ENCODE data around the gene GYPB. TPM values are rescaled to one million over a fixed set of nuclear protein-coding genes. Genes with fewer than 3 reads are reported as not detected.
"Not testable (repeated sequence)": the region's sequence is repeated elsewhere in the genome, so short reads cannot be mapped to it uniquely, and the experiment has no call there.

The GYPB gene
- total RNA-seq, 2 donors from 2014 or later: 0.86 TPM; not detected in 1

DNA sequence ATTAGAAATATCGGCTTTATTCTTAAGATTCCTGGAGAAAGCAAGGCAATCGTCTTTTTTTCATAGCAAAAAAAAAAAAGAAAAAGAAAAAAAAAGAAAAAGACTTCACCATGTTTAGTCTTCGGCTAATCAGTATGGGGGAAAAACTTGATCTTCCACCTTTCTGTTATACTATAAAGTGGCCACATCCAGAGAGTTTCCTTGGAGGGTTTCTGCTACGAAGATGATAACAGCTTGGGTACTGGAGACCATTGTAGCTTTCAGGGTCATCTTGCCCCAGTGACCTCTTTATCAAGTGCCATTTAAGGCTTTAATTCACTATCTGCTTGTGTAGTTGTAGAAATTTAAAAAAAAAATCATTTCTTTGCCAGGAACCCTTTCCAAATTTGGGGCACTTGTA is 1.9 kb downstream of the GYPB start:
- DNase-seq (ENCODE audit: low spot score); intact Hi-C loops (cut with DNase I): not testable (repeated sequence)

DNA sequence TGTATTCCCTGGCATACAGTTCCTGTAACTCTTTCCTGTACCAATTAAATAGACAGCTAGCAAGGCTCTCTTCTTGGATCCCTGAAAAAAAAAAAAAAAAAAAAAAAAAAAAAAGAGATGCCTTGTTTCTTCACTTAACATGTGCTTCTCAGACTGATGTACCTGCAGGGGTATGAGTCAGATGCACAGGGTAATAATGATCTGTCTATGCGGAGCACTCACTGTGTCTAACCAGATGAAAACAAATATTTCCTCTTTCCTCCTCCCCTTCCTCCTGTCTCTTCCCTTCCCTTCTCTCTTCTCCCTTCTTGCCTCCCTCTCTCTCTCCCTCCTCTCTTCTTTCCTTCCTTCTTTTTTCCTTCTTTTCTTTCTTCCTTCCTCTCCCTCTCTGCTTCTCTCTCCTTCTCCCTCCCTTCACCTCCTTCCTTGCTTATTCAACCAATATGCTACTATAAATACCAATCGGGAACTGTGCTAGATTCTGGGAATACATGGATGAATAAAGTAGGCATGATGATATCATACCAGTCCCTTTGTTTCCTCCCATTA is 3.0 kb downstream of the GYPB start:
- intact Hi-C loops (cut with DNase I); DNase-seq (ENCODE audit: low spot score): not testable (repeated sequence)

DNA sequence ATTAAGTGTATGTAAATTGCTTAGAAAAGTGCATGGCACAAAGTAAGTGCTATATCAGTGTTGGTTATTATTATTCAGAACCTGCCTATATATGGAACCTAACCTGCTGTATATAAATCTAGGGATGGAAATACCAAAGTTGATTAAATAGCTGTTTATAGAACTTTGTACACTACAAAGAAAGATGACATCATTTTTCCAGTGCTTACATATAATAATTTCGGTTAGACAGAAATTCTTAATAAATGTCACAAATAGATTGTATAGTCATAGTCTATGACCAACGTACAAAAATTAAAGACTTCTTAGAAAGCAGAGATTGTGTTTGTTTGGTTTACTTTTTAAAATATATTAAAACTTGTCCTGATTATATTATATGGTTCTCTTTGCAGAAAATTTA is 4.4 kb downstream of the GYPB start:
- intact Hi-C loops (cut with DNase I): no loop called here
- no peak for DNase-seq (ENCODE audit: low spot score)

DNA sequence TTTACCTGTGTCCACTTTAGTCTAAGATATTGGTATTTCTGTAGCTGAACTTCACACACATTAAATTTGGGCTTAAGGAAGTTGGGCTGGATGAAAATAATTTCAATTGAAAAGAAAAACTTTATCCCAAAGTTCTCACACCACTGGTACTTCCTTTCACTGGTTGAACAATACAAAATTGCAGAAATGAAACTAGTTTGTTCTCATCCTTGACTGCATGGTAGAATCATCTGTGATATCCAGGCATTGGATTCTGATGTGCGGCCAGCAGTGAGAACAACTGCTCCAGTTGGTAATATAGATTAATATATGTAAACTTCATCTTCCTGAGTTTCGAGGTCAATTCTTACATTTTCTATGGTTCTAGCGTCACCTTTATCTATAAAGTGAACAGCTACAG is 10.6 kb downstream of the GYPB start:
- DNase-seq (ENCODE audit: low spot score); intact Hi-C loops (cut with DNase I): not testable (repeated sequence)

DNA sequence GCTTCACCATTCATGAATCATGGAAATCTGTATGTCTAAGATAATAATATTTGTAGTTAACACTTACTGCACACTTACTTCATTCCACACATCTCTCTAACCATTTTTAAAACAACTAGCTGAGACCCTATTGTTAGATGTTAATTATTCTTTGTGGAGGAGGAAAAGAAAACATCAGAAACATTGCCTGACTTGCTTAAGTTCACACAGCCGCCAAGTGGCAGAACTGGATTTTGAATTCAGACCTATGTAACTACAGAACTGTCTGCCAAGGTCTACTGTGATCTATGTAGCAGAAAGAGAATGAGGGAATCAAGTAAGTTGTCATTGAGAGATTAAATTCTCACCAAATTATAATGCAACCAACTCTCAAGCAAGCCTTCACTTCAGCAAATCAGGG is 11.2 kb downstream of the GYPB start:
- intact Hi-C loops (cut with DNase I); DNase-seq (ENCODE audit: low spot score): not testable (repeated sequence)

DNA sequence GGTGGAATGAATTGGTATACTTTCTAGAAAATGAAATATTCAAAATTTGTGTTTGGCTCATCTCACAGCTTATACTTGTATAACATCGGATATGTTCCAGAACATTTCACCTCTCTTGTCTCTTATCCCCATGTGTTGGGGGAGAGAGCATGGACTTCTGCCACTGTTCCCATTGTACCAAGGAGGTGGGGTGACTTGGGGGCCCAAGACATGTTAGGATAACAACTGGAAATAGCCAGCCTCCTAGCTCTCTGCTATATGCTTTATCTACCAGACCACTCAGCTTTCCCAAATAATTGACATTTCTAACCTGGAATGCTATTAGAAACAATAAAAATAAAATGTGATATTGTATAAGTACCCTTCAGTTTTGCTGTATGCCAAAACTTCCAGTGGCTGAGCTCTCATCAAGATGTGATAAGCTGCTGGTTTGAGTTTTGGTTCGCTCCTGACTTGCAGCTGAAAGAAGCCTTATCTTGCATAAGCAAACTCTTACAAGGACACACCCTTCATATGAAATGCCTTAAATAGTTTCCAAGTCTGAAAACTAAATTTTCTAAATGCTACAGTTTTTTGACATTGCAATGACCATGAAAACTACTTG is 12.9 kb downstream of the GYPB start:
- intact Hi-C loops (cut with DNase I); DNase-seq (ENCODE audit: low spot score): not testable (repeated sequence)

DNA sequence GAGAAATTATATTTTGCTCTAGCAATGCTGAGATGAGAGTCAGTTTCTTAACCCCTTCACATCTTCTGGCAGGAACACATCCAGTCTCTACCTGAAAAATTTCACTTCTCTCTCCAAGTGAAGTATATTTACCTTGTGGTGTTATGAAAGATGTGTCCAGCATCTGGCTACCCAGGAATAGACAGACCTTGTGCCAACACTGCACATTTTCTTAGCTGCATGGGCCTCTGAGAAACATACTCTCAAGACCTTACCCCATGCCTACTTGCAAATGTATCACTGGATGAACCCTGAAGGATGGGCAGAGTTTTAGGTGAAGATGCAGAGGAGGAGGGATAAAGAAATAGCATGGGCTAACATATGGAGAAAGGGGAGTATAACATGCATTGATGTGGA is 13.6 kb downstream of the GYPB start:
- DNase-seq (ENCODE audit: low spot score); intact Hi-C loops (cut with DNase I): not testable (repeated sequence)

DNA sequence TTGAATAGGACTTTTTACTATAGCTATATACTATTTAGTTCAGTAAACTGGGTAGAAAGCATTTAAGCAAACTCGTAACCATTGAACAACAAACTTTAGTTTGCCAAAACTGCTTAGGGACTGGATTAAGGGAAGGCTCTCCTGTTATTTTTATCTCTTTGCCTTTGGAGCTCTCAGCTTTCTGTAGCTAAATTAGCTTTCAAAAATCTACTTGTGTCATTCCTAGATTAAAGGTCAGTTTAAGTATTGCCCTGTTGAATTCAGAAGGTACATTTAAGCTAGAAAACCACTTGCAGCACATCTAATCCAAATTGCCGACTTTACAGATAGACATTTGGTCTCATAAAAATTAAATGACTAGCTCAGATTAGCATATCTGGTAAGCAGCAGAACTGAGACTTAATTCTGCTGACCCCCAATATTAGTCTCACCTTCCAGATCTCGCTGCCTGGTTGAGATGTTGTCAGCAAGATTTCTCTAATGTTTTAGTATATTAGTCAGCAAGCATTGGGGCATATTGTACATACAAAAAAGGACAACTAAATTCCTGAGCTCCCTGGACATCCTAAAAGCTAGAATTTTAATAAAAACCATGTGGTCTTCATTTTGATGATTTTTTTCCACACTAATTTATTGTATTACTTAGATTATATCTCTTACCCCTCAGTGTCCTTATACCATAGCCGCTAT is 14.2 kb downstream of the GYPB start:
- intact Hi-C loops (cut with DNase I); DNase-seq (ENCODE audit: low spot score): not testable (repeated sequence)

DNA sequence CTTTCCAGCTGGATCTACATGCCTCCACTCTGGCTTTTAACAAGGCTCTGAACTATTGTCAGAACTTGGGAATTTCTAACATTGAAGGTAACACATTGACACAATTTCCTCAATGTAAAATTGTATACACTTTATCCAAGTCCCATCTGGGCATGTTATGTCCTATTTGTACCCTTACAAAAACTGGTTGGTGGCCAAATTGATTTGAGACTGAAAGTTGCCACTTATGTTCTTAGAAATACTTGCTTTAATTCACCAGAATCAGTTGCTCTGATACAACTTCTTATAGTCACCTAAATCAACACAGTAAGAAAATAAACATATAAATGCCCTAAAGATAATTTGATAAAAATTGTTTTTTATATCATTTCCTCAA is 15.3 kb downstream of the GYPB start:
- intact Hi-C loops (cut with DNase I); DNase-seq (ENCODE audit: low spot score): not testable (repeated sequence)

DNA sequence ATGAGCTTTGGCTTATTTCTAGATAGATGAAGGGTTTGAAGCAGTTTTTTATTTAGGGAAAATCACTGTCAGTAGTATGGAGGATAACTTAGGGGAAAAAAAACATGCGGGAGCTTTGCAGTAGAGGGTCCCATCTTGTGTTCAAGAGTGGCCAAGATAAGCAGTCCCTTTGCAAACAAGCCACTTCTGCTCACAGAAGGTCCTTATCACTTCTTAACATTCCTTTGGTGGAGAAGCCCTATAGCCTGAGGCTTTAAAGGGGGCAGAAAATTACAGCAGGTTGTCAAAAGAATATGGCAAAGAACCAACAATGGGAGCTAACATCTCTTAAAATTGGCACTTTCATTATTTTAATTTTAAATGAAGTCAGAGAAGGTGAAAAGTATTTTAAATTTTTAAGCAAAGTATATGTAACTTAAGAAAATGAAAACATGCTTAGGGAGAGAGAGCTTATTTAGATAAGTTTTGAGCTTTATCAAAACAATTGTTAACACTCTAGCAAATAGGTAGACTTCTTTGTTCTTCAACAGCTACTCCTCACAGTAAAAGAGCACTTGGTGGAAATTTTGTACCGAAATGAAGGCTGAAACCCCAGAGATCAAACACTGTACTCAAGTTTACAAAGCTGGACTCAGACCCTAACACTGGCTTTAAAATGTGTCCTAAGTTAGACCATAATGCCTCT is 15.8 kb downstream of the GYPB start:
- DNase-seq (ENCODE audit: low spot score); intact Hi-C loops (cut with DNase I): not testable (repeated sequence)

DNA sequence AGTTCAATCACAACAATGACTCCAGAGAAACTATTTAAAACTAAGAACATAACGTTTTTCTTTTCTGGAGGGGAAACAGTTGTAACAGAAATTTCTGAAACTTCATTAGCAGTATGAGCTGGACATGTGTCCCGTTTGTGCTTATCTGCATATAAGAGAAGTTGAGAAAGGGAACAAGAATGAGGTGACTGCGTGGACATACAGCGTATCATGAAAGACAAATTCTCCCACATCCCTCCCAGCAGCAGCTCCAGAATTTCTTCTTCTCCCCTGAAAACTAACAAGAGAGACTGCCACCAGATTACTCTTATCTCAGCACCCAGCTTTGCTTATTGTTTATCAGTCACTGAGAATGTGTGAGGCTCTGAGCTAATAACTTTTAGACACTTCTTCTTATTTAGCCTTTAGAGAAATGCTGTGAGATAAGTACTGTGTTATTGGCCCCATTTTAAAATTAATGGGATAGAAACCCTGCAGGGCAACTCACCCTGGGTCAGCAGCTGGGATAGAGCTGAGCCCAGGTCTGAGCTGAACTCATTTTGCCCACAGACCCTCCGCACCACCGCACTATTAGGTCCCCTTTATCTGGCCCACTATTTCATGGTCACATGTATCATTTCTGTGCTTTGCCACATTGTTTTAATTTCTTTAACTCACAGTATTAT is 18.7 kb downstream of the GYPB start:
- DNase-seq (ENCODE audit: low spot score); intact Hi-C loops (cut with DNase I): not testable (repeated sequence)

DNA sequence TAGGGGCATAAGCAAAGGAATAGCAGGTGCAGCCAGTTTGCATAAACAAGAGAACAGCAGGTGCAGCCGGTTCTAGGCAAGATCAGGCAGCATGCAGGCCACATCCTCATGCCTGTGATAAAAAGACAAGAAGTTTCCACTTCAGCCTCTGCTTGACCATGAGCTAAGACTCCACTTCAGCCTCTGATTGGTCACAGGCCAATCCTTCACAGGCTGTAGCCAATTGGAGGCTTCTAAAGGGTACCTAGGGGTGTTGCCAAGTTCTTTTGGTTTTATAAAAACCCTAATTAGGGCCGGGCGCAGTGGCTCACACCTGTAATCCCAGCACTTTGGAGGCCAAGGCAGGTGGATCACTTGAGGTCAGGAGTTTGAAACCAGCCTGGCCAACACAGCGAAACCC is 23.0 kb downstream of the GYPB start:
- intact Hi-C loops (cut with DNase I); DNase-seq (ENCODE audit: low spot score): not testable (repeated sequence)

DNA sequence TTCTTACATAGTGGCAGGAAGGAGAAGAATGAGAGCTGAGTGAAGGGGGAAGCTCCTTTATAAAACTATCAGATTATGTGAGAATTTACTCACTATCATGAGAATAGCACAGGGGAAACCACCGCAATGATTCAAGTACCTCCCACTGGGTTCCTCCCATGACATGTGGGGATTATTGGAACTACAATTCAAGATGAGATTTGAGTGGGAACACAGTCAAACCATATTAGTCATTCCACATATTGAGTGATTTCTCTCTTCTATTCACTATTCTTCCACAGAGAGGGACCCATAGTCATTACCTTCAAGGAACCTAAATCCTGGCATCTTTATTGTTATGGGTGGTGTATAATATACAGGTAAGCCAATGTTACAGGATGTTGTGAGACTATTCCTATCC is 27.4 kb downstream of the GYPB start:
- DNase-seq (ENCODE audit: low spot score); intact Hi-C loops (cut with DNase I): not testable (repeated sequence)

DNA sequence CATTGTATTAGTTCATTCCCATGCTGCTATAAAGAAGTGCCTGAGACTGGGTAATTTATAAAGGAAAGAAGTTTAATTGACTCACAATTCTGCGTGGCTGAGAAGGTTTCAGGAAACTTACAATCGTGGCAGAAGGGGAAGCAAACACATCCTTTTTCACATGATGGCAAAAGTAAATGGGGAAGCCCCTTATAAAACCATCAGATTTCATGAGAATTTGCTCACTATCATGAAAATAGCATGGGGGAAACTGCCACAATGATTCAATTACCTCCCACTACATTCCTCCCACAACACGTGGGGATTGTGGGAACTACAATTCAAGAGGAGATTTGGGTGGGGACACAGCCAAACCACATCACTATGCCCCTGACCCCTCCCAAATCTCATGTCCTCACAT is 28.5 kb downstream of the GYPB start:
- DNase-seq (ENCODE audit: low spot score); intact Hi-C loops (cut with DNase I): not testable (repeated sequence)

DNA sequence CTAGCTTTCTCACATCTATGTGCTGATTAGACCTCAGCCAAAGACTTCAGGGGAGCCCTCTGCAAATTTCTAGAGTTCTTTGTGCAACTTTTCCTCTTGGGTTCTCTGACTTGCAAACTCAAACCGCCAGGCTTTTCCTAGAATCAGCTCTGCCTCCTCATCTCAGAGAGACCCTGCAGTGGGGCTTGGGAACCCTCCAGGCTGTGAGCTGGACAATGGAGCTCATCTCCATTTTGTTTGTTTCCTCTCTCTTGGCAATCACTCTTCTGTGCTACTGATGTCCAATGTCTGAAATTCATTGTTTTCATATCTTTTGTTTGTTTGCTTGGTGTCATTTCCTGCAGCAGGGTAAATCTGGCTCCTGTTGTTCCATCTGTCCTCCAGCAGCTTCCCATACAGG is 33.0 kb downstream of the GYPB start:
- no peak for DNase-seq (ENCODE audit: low spot score)
- intact Hi-C loops (cut with DNase I): no loop called here

DNA sequence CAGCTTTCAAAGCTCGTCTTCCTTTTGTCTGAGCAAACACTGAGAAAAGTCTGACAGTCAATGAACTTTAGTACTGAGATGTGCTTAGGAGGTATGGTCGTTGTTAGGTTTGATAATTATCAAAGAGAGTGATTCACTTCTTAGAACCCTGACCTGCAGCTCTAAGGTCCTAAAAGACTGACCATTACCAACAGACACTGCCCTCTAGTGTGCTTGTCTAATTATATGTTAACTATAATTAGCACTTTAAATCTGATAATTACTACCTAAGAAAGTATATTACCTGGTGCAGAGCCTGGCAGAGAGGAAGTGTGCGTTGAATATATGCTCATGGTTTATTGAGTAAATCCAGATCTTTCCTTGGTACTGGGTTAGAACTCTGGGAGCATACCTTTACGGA is 38.4 kb downstream of the GYPB start:
- DNase-seq (ENCODE audit: low spot score); intact Hi-C loops (cut with DNase I): not testable (repeated sequence)

DNA sequence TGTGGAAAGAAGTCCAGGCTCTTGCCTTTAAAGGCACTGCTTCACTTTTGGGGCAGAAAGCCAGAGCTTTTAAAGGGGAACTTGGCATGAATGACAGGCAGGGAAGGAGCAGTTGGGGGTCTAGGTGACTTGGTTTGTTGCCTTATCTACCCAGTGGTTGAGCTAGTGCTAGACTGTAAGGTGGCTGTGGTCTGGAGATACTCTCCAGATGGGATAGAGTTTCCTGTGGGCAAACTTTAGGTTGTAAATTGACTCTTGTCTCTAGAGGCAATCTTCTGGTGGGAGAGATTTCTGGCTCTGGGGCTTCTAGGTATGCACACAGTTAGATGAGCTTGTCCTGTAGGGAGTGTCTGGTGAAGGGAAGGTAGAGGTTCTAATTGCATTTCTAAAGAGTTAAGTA is 43.7 kb downstream of the GYPB start:
- intact Hi-C loops (cut with DNase I): not testable (repeated sequence)

DNA sequence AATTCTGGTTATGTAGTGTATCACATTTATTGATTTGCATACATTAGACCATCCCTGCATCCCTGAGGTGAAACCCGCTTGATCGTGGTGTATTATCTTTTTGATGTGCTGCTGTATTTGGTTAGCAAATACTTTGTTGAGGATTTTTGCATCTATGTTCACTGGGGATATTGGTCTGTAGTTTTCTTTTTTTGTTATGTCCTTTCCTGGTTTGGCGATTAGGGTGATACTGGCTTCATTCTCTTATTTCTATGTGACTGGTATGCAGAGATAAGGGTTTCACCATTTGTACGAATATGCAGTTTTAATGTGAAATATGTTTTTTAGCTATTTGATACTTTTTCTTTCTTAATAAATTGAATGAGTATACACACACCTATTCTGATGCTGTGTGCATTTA is 45.2 kb downstream of the GYPB start:
- DNase-seq (ENCODE audit: low spot score); intact Hi-C loops (cut with DNase I): not testable (repeated sequence)

More for the DNA sequence above, 43.7 kb downstream of the GYPB start:
- not testable (repeated sequence) for DNase-seq (ENCODE audit: low spot score)

DNA sequence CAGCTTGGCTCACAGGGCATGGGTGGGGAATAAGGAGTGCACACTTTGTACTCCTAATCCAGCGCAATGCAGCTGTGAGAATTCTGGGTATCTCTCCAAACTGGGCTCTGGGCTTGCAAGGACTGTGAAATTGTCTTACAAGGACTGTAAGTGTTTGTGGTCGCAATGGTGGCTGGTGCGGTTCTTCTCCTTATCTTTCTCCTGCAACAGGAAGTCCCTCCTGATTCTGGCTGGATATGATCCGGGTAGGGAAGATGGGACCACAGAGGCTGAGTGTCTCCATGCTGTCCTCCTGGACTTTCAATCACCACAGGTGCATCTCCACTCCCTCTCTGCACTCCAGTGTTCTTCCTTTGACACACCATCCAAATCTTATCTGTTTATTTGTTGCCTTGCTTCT is 58.1 kb downstream of the GYPB start:
- no peak for DNase-seq (ENCODE audit: low spot score)
- intact Hi-C loops (cut with DNase I): no loop called here

DNA sequence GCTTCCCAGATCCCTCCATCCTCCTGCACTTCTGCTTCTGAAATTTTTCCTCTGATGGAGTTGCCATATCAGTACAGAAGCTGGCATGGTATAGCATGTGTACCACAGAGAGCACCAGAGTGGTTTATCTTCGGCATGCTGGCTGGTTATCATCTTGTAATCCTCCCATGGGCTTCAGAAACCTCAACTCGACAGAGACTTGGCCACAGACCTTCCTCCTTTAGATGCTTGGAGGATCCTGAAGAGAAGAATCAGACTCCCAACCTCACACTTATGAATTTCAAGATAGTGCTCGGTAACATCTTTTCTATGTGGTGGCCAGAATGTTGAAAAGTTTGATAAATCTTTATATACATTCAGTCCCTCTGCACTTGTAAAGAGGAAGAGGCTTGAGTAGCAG is 63.9 kb downstream of the GYPB start:
- DNase-seq (ENCODE audit: low spot score); intact Hi-C loops (cut with DNase I): not testable (repeated sequence)

All from posterior vena cava (tissue), 2 donors.